Measurements from ENCODE around the gene PIGM.

The PIGM gene

DNA sequence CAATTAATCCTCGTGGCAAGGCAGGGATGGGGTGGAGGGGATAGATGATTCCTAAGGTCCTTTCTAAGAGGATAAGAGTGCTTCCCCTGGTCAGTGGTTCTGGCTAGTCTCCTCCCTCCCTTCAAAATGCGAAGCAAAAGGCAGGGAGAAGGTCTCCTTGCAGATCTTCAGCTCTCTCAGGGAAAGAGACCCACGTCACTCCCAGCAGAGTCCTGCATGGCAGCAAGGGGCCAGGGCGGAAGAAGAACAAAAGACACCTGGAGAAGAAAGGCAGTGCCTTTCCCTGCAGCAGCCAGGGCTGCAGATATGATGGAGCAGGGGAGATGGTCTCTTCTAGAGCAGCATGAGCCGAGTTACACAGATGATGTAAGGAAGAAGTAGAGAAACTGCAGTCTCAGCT, 48.1 kb downstream of the PIGM start:
- no peak for DNase-seq

DNA sequence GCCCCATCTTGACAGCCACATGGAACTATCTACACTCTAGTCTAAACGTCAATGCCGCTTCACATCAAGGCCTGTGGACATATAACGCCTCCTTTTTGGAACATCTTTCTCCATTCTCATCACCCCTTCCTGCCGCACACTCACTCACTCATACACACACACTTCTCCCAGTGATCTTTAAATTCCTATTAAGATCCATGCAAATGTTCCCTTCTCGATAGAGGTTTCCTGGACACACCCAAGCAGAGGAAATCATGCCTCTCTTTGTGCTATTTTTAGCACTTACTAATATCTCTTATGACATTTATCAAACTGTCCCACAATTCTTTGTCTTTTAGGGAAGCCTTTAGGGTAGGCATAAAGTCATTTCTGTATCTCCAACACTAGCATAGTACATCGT, 49.5 kb downstream of the PIGM start:
- DNase-seq = no peak

DNA sequence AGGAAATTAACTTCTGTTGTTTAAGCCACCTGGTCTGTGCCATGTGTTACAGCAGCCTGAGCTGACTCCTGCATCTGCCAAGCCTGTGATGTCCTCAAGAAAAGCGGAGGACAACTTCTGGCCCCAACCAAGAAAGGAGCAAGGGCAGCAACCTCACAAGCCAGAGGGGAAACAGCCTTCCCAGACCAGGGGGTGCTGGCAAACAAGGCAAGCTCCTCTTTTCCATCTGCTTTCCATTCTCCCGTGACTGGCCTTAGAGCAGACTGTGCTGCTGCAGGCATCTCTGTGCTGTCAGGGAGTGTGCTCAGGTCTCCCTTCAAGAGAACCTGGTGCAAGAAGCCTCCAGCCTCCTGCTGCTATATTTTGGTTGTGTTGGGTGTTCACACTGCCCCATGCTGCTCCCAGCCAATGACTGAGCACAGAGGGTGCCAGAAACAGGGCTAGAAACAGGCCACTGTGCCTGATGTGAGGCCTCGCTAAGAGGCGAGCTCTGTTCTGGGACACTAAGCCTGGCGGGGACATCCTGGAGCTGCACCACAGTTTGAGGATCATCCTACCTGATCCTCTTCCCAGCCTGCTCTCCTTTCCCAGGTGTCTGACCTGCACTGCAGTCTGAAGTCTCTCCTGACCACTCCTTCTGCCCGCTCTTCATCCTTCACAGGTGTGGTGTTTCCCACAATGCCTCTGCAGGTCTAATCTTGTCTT, 50.3 kb downstream of the PIGM start:
- no peak for DNase-seq

DNA sequence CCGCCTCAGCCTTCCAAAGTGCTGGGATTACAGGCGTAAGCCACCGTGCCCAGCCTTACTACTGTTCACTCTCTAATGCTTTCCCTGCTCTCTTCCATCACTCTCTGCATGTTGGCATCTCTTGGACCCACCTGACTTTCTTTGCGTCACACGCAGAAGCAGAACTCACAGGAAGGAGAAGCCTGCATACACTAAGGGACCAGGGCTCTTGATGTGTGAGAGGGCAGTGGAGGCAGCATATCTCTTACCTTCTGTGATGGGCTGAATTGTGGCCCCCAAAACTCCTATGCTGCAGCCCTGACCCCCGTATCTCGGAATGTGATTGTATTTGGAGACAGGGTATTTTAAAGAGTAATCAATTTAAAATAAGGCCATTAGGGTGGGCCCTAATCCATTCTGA, 51.0 kb downstream of the PIGM start:
- DNase-seq = no peak

DNA sequence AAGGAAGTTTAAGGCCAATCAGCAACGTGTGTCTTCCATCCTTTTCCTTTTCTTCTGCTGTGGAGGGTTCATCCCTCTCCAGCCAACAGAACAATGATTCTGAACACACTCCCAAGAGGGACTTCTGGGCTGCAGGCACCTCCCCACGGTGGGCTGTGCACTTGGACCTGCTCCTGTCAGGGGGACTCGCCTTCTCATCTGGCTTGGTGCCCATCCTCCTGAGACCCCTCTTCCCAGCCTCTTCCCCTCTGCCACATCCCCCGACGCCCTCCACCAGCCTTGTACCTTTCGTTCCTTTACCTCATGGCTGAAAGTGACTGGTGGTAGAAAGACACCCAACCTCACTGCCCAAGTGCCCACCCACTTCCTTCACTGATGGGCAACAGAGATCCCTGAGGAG, 51.7 kb downstream of the PIGM start:
- no peak for DNase-seq

DNA sequence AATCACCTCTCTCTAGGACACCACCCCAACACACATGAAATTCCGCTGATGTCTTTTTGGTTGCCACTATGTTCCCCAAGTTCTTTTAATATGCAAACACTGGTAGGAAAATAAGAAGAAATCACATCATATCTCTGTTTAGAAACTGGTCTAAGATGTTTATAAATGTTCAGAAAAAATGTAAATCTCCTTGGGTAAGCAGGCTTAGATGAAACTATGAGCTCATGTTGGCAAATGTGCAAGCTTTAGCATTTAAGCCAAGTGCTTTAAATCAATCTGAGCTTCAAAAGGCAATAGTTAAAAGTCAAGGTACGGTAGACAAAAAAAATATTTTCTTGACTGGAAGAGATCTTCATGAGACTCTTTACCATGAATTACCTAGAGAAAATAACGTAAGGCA, 52.5 kb downstream of the PIGM start:
- no peak for DNase-seq

DNA sequence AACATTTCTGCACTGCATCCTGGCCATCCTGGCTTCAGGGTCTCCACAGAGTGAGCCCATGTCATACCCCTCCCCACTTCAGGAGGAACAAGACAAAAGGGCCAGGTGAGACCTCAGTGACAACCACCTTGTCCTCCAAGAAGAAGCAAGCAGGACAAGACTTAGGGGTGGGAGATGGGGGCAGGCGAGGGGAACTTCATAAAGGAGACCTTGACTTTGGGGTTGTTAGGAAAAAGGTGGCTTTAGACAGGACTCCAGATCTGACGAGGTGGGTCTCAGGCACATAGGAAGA, 53.7 kb downstream of the PIGM start:
- DNase-seq = no peak

DNA sequence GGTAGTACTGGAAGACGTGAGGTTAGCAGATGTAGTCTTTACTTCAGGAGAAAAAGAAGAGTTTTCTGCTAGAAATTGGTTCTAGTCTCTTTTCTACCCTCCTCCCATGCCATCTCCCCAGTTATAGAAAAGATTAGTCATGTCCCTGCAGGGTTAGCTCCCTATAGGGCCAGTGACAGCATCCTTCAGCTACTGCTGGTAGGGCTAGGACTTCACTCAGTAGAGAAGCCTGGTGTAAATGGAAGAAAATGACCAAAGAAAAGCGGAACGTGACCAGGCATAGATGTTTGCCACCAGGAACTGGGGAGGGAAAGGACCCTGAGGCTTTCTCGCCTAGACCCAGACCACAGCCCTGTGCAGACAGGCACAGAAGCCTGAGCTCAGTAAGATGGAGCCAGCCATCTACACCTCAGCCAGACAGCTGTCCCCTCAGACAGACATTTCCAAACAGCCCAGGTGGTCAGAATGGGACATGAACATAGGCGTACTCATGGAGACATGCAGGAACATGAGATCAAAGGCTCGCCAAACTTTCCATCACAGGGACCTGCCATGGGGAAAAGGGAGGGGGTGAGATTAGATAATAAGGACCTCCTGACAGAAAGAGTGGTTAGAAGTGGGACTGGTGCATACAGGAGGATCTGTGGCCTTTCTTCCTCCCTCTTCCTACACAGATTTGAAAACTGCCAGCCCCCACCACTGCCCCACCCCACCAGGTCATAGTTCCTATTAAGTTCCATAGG, 54.3 kb downstream of the PIGM start:
- DNase-seq = no peak
